DND-41 (cell line): ENCODE results near the gene FMN2.

Source experiments
- ATAC-seq: fragments of 200-7000 bp; cut with Tn5 transposase; 3 replicates; pipeline ENCODE4 v1.9.1; 2021; ENCODE audit warnings: low read depth; ENCODE audit not compliant: insufficient read depth
- DNase-seq: peaks from one replicate; pipeline ENCODE4 v3.0.0-alpha.2; 2020
- H2AFZ ChIP-seq: 2 replicates; pipeline ENCODE4 v1.6.0; 2012; ENCODE audit warnings: low read depth, low read length
- H3K27ac ChIP-seq: 2 replicates; pipeline ENCODE4 v1.5.1; 2012; ENCODE audit warnings: low read length, inconsistent platforms
- H3K27me3 ChIP-seq: fragments of 200-600 bp; sonication (generic); 2 replicates; pipeline ENCODE4 v1.6.0; 2012; ENCODE audit warnings: low read length, mild to moderate bottlenecking, inconsistent platforms; ENCODE audit not compliant: insufficient read depth, poor library complexity
- H3K36me3 ChIP-seq: 2 replicates; pipeline ENCODE4 v1.5.1; 2012; ENCODE audit warnings: low read length, inconsistent platforms; ENCODE audit not compliant: insufficient read depth
- H3K4me1 ChIP-seq: 2 replicates; pipeline ENCODE4 v1.5.1; 2012; ENCODE audit warnings: mild to moderate bottlenecking, low read length; ENCODE audit not compliant: insufficient read depth
- H3K4me2 ChIP-seq: 2 replicates; pipeline ENCODE4 v1.6.0; 2012; ENCODE audit warnings: mild to moderate bottlenecking, moderate library complexity, low read length, inconsistent platforms; ENCODE audit not compliant: insufficient read depth
- H3K4me3 ChIP-seq, 2 experiments: fragments of 200-600 bp in 1 of 2; shearing (Covaris generic) in 1 of 2; 2 replicates each; pipeline ENCODE4 v1.5.1; 2012 to 2016; ENCODE audit warnings: inconsistent platforms in 2 of 2, low read length in 2 of 2, mild to moderate bottlenecking in 2 of 2, low read depth in 1 of 2, moderate library complexity in 1 of 2
- H3K79me2 ChIP-seq: 2 replicates; pipeline ENCODE4 v1.6.0; 2012; ENCODE audit warnings: low read length, inconsistent platforms; ENCODE audit not compliant: insufficient read depth
- H3K9ac ChIP-seq: 2 replicates; pipeline ENCODE4 v1.6.0; 2012; ENCODE audit warnings: low read depth, mild to moderate bottlenecking, inconsistent platforms, low read length, moderate library complexity
- H3K9me3 ChIP-seq: 2 replicates; pipeline ENCODE4 v1.5.1; 2012; ENCODE audit warnings: low read length, moderate library complexity, mild to moderate bottlenecking, inconsistent platforms; ENCODE audit not compliant: insufficient read depth, severe bottlenecking
- H4K20me1 ChIP-seq: 2 replicates; pipeline ENCODE4 v1.6.0; 2012; ENCODE audit warnings: low read length; ENCODE audit not compliant: insufficient read depth
- CTCF ChIP-seq: IDR thresholded peaks from 2 replicates; pipeline ENCODE4 v1.5.1; 2012; ENCODE audit warnings: borderline replicate concordance, low read length, moderate library complexity, mild to moderate bottlenecking; ENCODE audit not compliant: poor library complexity, severe bottlenecking; ENCODE audit errors: extremely low read depth
- EZH2 ChIP-seq: IDR thresholded peaks from 3 replicates; pipeline ENCODE4 v1.6.1; 2012; ENCODE audit warnings: borderline replicate concordance, low read depth, mild to moderate bottlenecking, moderate library complexity, low read length, inconsistent platforms; ENCODE audit not compliant: severe bottlenecking

Gene FMN2

GRCh38 chr1:240343966-240344365 lies 252.3 kb downstream of the FMN2 start:
- DNase-seq (no peak), ATAC-seq (no peak)
- H3K4me1 ChIP-seq = no peaks in the 10 kb centered on the region
- no peaks in the 10 kb centered on the region for H3K9me3 ChIP-seq
- H4K20me1 ChIP-seq = no peaks in the 10 kb centered on the region
- TF ChIP-seq EZH2 = no peak
- no peak for TF ChIP-seq CTCF
- H3K4me2 ChIP-seq = no peak overlapping the region
- no peak overlapping the region for H3K4me3 ChIP-seq
- no peak overlapping the region for H2AFZ ChIP-seq
- H3K9ac ChIP-seq = no peak overlapping the region
- H3K79me2 ChIP-seq = no peaks in the 10 kb centered on the region
- no peak overlapping the region for H3K27ac ChIP-seq
- H3K27me3 ChIP-seq = no peaks in the 10 kb centered on the region
- H3K36me3 ChIP-seq = no peaks in the 10 kb centered on the region

GRCh38 chr1:240344918-240345317 lies 253.2 kb downstream of the FMN2 start:
- Histone ChIP-seq H3K4me1 (no peaks in the 10 kb centered on the region), H3K4me3 (no peak overlapping the region), H3K27ac (no peak overlapping the region), H4K20me1 (no peaks in the 10 kb centered on the region), H2AFZ (no peak overlapping the region), H3K9me3 (no peaks in the 10 kb centered on the region), H3K4me2 (no peak overlapping the region), H3K79me2 (no peaks in the 10 kb centered on the region), H3K9ac (no peak overlapping the region), H3K27me3 (no peaks in the 10 kb centered on the region), H3K36me3 (no peaks in the 10 kb centered on the region)
- no peak for TF ChIP-seq CTCF
- no peak for TF ChIP-seq EZH2
- DNase-seq (no peak), ATAC-seq (no peak)

GRCh38 chr1:240349695-240350094 lies 258.0 kb downstream of the FMN2 start:
- no peaks in the 10 kb centered on the region for H3K79me2 ChIP-seq
- no peak for ATAC-seq
- H3K9ac ChIP-seq = no peak overlapping the region
- H3K27ac ChIP-seq = no peak overlapping the region
- no peak overlapping the region for H3K4me3 ChIP-seq
- no peak for DNase-seq
- H2AFZ ChIP-seq = no peak overlapping the region
- H3K36me3 ChIP-seq = no peaks in the 10 kb centered on the region
- no peak for TF ChIP-seq EZH2
- TF ChIP-seq CTCF = no peak
- no peaks in the 10 kb centered on the region for H3K4me1 ChIP-seq
- H3K27me3 ChIP-seq = no peaks in the 10 kb centered on the region
- H4K20me1 ChIP-seq = no peaks in the 10 kb centered on the region
- H3K9me3 ChIP-seq = no peaks in the 10 kb centered on the region
- H3K4me2 ChIP-seq = no peak overlapping the region

GRCh38 chr1:240350910-240351331 lies 259.2 kb downstream of the FMN2 start:
- Histone ChIP-seq H4K20me1 (no peaks in the 10 kb centered on the region), H3K4me3 (no peak overlapping the region), H3K79me2 (no peaks in the 10 kb centered on the region), H3K36me3 (no peaks in the 10 kb centered on the region), H3K9ac (no peak overlapping the region), H3K27me3 (no peaks in the 10 kb centered on the region), H2AFZ (no peak overlapping the region), H3K9me3 (no peaks in the 10 kb centered on the region), H3K4me1 (no peaks in the 10 kb centered on the region), H3K4me2 (no peak overlapping the region), H3K27ac (no peak overlapping the region)
- ATAC-seq = no peak
- DNase-seq = no peak
- no peak for TF ChIP-seq CTCF
